Peyer's patch (tissue), 4 donors: ENCODE measurements around the gene GSTA1.

ENCODE experiments used
- POLR2A ChIP-seq, 2 donors: fragments of 450-650 bp; IDR thresholded peaks; one replicate each; pipeline ENCODE4 v1.5.1; 2017; ENCODE audit warnings: antibody characterized with exemption in 2 of 2, mild to moderate bottlenecking in 2 of 2, moderate library complexity in 2 of 2
- TF ChIP-seq, protein P1 (sequence below), 6 experiments: fragments of 450-650 bp in 4 of 6; fragments of 200-600 bp in 2 of 6; sonication (generic) in 1 of 6; IDR thresholded peaks; one replicate each; pipeline ENCODE4 v1.5.1; 2017 to 2019; ENCODE audit warnings: antibody characterized with exemption in 6 of 6, mild to moderate bottlenecking in 3 of 6, moderate library complexity in 1 of 6

DNA sequence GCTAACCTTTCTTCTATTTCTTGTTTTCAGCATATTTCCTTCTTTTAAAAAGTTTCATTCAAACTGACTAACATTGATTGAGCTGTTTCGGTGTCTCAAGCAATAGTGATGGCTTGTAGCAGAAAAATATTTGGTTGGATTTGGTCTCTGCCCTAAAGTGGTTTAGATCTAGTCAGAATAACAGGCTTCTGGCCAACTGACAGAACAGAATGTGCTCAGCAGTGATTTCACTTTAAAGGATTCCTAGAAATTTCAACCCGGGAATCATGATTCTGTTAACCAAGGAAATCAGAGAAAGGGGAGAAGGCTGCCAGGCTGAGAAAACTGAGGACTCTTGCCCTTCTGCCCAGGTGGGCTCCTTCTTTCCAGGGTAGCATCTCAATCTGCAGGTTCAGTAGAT is 16.6 kb upstream of the GSTA1 start:
- TF ChIP-seq POLR2A (IDR thresholded peaks at IDR 0.05), result no peak
- TF ChIP-seq, protein P1, sequence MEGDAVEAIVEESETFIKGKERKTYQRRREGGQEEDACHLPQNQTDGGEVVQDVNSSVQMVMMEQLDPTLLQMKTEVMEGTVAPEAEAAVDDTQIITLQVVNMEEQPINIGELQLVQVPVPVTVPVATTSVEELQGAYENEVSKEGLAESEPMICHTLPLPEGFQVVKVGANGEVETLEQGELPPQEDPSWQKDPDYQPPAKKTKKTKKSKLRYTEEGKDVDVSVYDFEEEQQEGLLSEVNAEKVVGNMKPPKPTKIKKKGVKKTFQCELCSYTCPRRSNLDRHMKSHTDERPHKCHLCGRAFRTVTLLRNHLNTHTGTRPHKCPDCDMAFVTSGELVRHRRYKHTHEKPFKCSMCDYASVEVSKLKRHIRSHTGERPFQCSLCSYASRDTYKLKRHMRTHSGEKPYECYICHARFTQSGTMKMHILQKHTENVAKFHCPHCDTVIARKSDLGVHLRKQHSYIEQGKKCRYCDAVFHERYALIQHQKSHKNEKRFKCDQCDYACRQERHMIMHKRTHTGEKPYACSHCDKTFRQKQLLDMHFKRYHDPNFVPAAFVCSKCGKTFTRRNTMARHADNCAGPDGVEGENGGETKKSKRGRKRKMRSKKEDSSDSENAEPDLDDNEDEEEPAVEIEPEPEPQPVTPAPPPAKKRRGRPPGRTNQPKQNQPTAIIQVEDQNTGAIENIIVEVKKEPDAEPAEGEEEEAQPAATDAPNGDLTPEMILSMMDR (IDR thresholded peaks at IDR 0.05), result no peak
